Measurements from ENCODE around the gene AICDA.

AICDA gene

GRCh38 chr12:8606890-8607289 lies 5.8 kb downstream of the AICDA start:
- TF ChIP-seq, protein P1, sequence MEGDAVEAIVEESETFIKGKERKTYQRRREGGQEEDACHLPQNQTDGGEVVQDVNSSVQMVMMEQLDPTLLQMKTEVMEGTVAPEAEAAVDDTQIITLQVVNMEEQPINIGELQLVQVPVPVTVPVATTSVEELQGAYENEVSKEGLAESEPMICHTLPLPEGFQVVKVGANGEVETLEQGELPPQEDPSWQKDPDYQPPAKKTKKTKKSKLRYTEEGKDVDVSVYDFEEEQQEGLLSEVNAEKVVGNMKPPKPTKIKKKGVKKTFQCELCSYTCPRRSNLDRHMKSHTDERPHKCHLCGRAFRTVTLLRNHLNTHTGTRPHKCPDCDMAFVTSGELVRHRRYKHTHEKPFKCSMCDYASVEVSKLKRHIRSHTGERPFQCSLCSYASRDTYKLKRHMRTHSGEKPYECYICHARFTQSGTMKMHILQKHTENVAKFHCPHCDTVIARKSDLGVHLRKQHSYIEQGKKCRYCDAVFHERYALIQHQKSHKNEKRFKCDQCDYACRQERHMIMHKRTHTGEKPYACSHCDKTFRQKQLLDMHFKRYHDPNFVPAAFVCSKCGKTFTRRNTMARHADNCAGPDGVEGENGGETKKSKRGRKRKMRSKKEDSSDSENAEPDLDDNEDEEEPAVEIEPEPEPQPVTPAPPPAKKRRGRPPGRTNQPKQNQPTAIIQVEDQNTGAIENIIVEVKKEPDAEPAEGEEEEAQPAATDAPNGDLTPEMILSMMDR (conservative IDR thresholded peaks at IDR 0.05; ENCODE audit: low read length), result no peak
- DNase-seq (ENCODE audit: low read depth), result no peak
- no peak overlapping the region for H3K4me3 ChIP-seq (ENCODE audit: low read length)

GRCh38 chr12:8605057-8605456 lies 7.6 kb downstream of the AICDA start:
- DNase-seq (ENCODE audit: low read depth), result no peak
- TF ChIP-seq, protein P1 (conservative IDR thresholded peaks at IDR 0.05; ENCODE audit: low read length), result no peak
- H3K4me3 ChIP-seq (ENCODE audit: low read length), result no peak overlapping the region

DNA sequence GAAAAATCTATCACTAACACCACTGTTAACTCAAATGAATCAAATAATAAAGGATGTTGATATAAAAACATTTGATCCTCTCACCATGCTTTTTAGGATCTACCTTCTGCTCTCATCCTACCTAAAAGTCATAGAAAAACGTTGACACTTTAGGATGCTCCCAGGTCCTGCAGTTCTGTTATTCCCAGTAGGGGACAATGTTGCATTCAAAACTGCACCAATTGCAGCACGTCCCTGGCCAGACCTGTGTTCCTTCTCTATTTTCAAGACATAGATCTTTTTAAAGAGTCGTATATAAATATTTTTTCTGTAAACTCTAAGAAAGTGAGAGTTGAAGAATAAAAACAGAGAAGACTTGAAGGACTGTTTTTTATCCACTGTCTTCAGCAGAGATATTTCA lies 8.8 kb downstream of the AICDA start:
- H3K4me3 ChIP-seq (ENCODE audit: low read length), result no peak overlapping the region
- TF ChIP-seq, protein P1 (conservative IDR thresholded peaks at IDR 0.05; ENCODE audit: low read length), result no peak; the same call in 1 of the 2 replicates
- DNase-seq (ENCODE audit: low read depth), result no peak

GRCh38 chr12:8603286-8603685 lies 9.4 kb downstream of the AICDA start:
- TF ChIP-seq, protein P1 (conservative IDR thresholded peaks at IDR 0.05; ENCODE audit: low read length), result no peak
- no peak for DNase-seq (ENCODE audit: low read depth)
- H3K4me3 ChIP-seq (ENCODE audit: low read length), result no peak overlapping the region

- DNase-seq (ENCODE audit: low read depth), result no peak
- TF ChIP-seq, protein P1 (conservative IDR thresholded peaks at IDR 0.05; ENCODE audit: low read length), result no peak
- no peak overlapping the region for H3K4me3 ChIP-seq (ENCODE audit: low read length)
These were observed 16.1 kb downstream of the AICDA start for GRCh38 chr12:8596561-8596960.

DNA sequence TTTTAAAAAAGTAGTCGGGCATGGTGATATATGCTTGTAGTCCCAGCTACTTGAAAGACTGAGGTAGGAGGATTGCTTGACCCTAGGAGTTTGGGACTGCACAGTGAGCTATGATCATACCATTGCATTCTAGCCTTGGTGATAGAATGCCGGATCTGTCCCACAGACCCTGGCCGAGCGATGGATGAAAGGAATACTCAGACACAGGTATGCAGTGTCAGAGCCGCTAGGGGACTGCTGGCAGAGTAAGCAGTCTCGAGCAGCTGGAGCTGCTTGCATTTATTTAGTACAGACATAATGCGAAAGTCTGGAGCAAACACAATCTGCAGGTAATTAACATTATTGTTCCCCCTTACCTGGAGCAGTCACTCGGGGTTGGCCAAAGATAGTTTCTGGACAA lies 18.6 kb downstream of the AICDA start:
- TF ChIP-seq, protein P1 (conservative IDR thresholded peaks at IDR 0.05; ENCODE audit: low read length), result no peak
- H3K4me3 ChIP-seq (ENCODE audit: low read length), result no peak overlapping the region
- DNase-seq (ENCODE audit: low read depth), result no peak

- DNase-seq (ENCODE audit: low read depth), result no peak
- no peak overlapping the region for H3K4me3 ChIP-seq (ENCODE audit: low read length)
- TF ChIP-seq, protein P1 (conservative IDR thresholded peaks at IDR 0.05; ENCODE audit: low read length), result no peak
These were observed 19.4 kb downstream of the AICDA start for GRCh38 chr12:8593246-8593645.
